Neutrophil (primary cell): Measurements from ENCODE around the gene DDX3Y.

Source experiments
- H3K27ac ChIP-seq: fragments of 200-600 bp; sonication (generic); 2 replicates; pipeline ENCODE4 v1.5.1; 2016; ENCODE audit warnings: mild to moderate bottlenecking, moderate library complexity
- H3K27me3 ChIP-seq: fragments of 200-600 bp; sonication (generic); 2 replicates; pipeline ENCODE4 v1.6.0; 2016; ENCODE audit warnings: mild to moderate bottlenecking
- H3K36me3 ChIP-seq: fragments of 200-600 bp; sonication (generic); 2 replicates; pipeline ENCODE4 v1.5.1; 2017
- H3K4me1 ChIP-seq, 2 experiments: fragments of 200-600 bp in 1 of 2; sonication (generic) in 1 of 2; 1 replicate in 1 of 2; 2 replicates in 1 of 2; pipeline versions ENCODE4 v1.5.1 to v1.6.1; 2013 to 2016; ENCODE audit warnings: low read depth in 1 of 2, low read length in 1 of 2, mild to moderate bottlenecking in 1 of 2, moderate library complexity in 1 of 2; ENCODE audit not compliant: control insufficient read depth in 1 of 2, insufficient read depth in 1 of 2
- H3K4me3 ChIP-seq, 2 experiments: fragments of 200-600 bp in 1 of 2; sonication (generic) in 1 of 2; 1 replicate in 1 of 2; 2 replicates in 1 of 2; pipeline ENCODE4 v1.5.1; 2013 to 2016; ENCODE audit warnings: low read depth in 1 of 2, low read length in 1 of 2, mild to moderate bottlenecking in 1 of 2, moderate library complexity in 1 of 2
- H3K9me3 ChIP-seq: fragments of 200-600 bp; sonication (generic); 2 replicates; pipeline ENCODE4 v1.5.1; 2016
- CTCF ChIP-seq: fragments of 200-600 bp; sonication (generic); IDR thresholded peaks from 2 replicates; pipeline ENCODE4 v1.5.1; 2016; ENCODE audit warnings: antibody characterized with exemption

The DDX3Y gene

DNA sequence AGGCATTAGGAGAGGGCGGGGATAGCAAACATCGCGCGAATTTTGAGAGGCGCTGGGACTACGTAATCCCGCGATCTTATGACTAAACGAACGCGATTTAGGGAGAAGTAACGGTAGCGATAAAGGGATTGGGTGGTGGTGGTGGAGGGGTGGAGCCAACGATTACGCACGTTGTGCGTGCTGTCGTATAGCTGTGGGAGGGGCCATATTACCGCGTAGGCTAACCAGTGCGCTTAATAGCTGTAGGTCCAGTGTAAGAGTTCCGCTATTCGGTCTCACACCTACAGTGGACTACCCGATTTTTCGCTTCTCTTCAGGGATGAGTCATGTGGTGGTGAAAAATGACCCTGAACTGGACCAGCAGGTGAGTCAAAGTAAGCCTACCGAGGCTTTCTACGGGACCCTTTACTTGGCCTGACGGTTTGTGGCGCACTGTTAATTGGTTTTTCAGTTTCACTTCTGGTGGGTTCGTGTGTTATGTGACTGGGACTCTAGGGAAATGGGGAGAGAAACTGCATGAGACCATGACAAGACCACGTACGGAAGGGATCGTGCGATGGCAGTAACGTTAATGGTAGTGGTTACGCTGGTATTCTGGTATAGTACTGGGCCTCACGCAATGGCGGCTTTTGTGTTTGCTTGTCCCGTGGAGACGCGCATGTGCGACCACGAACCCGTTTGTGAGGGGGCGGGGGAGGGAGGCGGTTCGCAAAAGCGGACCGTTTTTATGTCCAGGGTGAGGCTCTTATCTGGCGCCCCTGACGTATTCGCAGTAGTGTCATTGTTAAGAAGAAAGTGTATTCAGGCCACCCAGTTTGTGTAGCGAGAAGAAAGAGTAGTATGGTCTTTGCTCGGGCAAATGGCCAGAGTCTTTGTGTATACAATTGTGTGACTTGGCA is at the start of gene DDX3Y:
Gene DDX3Y, plus strand, starts transcription at position 251 of the 899 bp plus-strand sequence. Its CDS starts 69 bp downstream, at position 320.
- peak within 1 kb of the TSS; percentile 92 for H3K27ac ChIP-seq
- no peak for TF ChIP-seq CTCF
- peak within 1 kb of the TSS; percentile 61 to 77 for H3K4me3 ChIP-seq
- peaks cover 0 to 14% of the 10 kb centered on the region in 2 experiments for H3K4me1 ChIP-seq
- no peaks in the 10 kb centered on the region for H3K27me3 ChIP-seq
- no peaks in the 10 kb centered on the region for H3K9me3 ChIP-seq
- H3K36me3 ChIP-seq: no peaks in the 10 kb centered on the region

DNA sequence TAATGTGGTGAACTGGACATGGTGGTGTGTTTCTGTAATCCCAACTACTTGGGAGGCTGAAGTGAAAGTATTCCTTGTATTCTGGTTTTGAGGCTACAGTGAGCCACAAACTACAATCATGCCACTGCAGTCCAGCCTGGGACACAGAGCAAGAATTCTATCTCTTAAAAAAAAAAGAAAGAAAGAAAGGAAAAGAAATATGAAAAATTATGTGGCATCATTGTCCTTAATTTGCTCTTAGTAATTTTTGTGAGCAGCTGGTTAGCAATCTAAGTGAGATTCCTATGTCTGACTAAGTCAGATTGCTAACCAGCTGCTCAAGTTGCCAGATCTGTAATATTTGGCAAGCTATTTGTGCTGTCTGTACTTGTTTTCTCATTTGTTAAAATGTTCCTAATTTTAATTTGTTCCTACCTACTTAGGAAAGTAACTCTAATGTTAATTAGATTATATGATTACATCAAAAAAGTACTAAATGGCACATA is 48.8 kb upstream of the DDX3Y start:
- Histone ChIP-seq H3K4me1 (peaks cover 0 to 12% of the 10 kb centered on the region in 2 experiments), H3K4me3 (no peak overlapping the region), H3K36me3 (no peaks in the 10 kb centered on the region), H3K27ac (no peak overlapping the region), H3K27me3 (no peaks in the 10 kb centered on the region), H3K9me3 (no peaks in the 10 kb centered on the region)
- TF ChIP-seq CTCF: no peak

GRCh38 chrY:12867960-12868359 is 36.7 kb upstream of the DDX3Y start:
- Histone ChIP-seq H3K36me3 (no peaks in the 10 kb centered on the region), H3K9me3 (no peaks in the 10 kb centered on the region), H3K27me3 (no peaks in the 10 kb centered on the region), H3K27ac (no peak overlapping the region), H3K4me3 (no peak overlapping the region), H3K4me1 (peaks cover 0 to 13% of the 10 kb centered on the region in 2 experiments)
- TF ChIP-seq CTCF: no peak

GRCh38 chrY:12896973-12897372 is 7.7 kb upstream of the DDX3Y start:
- no peak for TF ChIP-seq CTCF

GRCh38 chrY:12898604-12899003 is 6.1 kb upstream of the DDX3Y start:
- H3K27me3 ChIP-seq: no peaks in the 10 kb centered on the region
- no peak for TF ChIP-seq CTCF
- no peak overlapping the region for H3K27ac ChIP-seq
- H3K4me3 ChIP-seq: no peak overlapping the region
- H3K4me1 ChIP-seq: no peaks in the 10 kb centered on the region
- no peaks in the 10 kb centered on the region for H3K36me3 ChIP-seq
- H3K9me3 ChIP-seq: no peaks in the 10 kb centered on the region

More at GRCh38 chrY:12896973-12897372, 7.7 kb upstream of the DDX3Y start:
- Histone ChIP-seq H3K27ac (no peak overlapping the region), H3K9me3 (no peaks in the 10 kb centered on the region), H3K4me1 (no peaks in the 10 kb centered on the region), H3K4me3 (no peak overlapping the region), H3K27me3 (no peaks in the 10 kb centered on the region), H3K36me3 (no peaks in the 10 kb centered on the region)
